ENCODE results near the gene JOSD2. TPM values are rescaled to one million over a fixed set of nuclear protein-coding genes. Genes with fewer than 3 reads are reported as not detected.

Gene JOSD2
- total RNA-seq, 4 donors from 2014 or later: 10.8 to 169 (median 36.6) TPM

DNA sequence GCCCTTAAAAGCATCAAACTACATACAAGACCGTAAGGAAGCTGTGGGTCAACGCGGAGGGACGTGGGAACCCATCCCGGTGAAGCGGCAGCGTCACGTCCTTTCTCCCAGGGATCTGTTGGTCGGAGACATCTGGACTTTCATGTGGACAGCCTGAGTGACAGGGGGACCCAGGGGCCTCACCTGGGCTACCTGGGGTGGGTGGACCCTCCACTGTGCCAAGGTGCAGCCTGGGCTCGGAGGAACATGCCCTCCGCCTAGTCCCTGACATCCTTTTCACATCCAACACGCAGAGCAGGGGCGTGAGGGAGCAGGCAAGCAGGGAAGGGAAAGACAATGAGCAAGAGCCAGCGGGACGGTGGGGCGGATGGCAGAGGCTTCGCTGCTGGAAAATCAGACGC lies 20.6 kb downstream of the JOSD2 start:
- DNase-seq: no peak
- Histone ChIP-seq H3K4me3 (no peak overlapping the region), H3K9me3 (no peaks in the 10 kb centered on the region), H3K27ac (no peak overlapping the region), H3K27me3 (peaks cover 20% of the 10 kb centered on the region), H3K36me3 (no peaks in the 10 kb centered on the region), H3K4me1 (peaks cover 0 to 4% (median 0%) of the 10 kb centered on the region in 4 donors)
- no peak for TF ChIP-seq EP300 (IDR thresholded peaks at IDR 0.05; ENCODE audit: low read depth)
- no peak for TF ChIP-seq POLR2AphosphoS5 (IDR thresholded peaks at IDR 0.05)
- TF ChIP-seq POLR2A (IDR thresholded peaks at IDR 0.05): no peak
- TF ChIP-seq, protein P1, sequence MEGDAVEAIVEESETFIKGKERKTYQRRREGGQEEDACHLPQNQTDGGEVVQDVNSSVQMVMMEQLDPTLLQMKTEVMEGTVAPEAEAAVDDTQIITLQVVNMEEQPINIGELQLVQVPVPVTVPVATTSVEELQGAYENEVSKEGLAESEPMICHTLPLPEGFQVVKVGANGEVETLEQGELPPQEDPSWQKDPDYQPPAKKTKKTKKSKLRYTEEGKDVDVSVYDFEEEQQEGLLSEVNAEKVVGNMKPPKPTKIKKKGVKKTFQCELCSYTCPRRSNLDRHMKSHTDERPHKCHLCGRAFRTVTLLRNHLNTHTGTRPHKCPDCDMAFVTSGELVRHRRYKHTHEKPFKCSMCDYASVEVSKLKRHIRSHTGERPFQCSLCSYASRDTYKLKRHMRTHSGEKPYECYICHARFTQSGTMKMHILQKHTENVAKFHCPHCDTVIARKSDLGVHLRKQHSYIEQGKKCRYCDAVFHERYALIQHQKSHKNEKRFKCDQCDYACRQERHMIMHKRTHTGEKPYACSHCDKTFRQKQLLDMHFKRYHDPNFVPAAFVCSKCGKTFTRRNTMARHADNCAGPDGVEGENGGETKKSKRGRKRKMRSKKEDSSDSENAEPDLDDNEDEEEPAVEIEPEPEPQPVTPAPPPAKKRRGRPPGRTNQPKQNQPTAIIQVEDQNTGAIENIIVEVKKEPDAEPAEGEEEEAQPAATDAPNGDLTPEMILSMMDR (IDR thresholded peaks at IDR 0.05): no peak
- in situ Hi-C loops (cut with MboI; ENCODE audit: low pct_ligation_motif_present in 1 of 4, low pct_unique_long_range_greater_than_20kb in 1 of 4, low sequenced_read_pairs in 3 of 4) (no loop called here), intact Hi-C loops (cut with DNase I; ENCODE audit: low total_unique reads) (no loop called here)
- 95 to 100% methylated on average over 6 to 18 of the region's 18 CpGs for WGBS, 2 donors (ENCODE audit: low coverage in 1 of 2)

DNA sequence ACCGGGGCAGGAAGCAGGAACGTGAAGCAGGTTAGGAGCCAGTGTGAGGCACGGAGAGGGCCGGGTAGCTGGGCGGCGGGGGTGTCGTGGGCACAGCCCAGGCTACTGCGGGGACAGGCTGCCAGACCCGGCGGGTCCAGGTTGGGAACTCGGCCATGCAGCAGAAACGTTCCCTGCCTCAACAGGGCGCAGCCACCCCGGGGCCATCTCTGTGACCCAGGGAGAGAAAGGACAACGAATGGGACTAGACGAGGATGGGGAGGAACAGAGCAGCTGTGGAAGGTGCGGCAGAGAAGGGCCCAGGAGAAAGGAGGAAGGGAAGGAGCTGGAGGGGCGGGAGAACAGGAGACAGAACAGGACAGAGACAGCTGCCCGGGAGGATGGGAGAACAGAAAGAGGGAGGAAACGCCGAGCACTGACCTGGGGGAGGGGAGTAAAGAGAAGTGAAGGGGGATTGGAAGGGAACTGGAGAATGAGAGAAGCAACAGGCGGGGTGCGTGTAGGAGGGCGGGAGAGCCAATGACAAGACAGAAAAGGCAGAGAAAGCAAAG lies 21.5 kb downstream of the JOSD2 start:
- peaks cover 20% of the 10 kb centered on the region for H3K27me3 ChIP-seq
- 55 to 68% methylated on average over 15 to 24 of the region's 24 CpGs for WGBS, 2 donors (ENCODE audit: low coverage in 1 of 2)
- TF ChIP-seq EP300 (IDR thresholded peaks at IDR 0.05; ENCODE audit: low read depth) (no peak), POLR2A (IDR thresholded peaks at IDR 0.05) (no peak), POLR2AphosphoS5 (IDR thresholded peaks at IDR 0.05) (no peak)
- TF ChIP-seq, protein P1 (IDR thresholded peaks at IDR 0.05): no peak
- in situ Hi-C loops (cut with MboI; ENCODE audit: low pct_ligation_motif_present in 1 of 4, low pct_unique_long_range_greater_than_20kb in 1 of 4, low sequenced_read_pairs in 3 of 4): no loop called here
- H3K4me3 ChIP-seq: no peak overlapping the region
- intact Hi-C loops (cut with DNase I; ENCODE audit: low total_unique reads): no loop called here
- H3K36me3 ChIP-seq: no peaks in the 10 kb centered on the region
- H3K9me3 ChIP-seq: no peaks in the 10 kb centered on the region
- peaks cover 0 to 4% (median 0%) of the 10 kb centered on the region in 4 donors for H3K4me1 ChIP-seq
- no peak for DNase-seq
- H3K27ac ChIP-seq: no peak overlapping the region

DNA sequence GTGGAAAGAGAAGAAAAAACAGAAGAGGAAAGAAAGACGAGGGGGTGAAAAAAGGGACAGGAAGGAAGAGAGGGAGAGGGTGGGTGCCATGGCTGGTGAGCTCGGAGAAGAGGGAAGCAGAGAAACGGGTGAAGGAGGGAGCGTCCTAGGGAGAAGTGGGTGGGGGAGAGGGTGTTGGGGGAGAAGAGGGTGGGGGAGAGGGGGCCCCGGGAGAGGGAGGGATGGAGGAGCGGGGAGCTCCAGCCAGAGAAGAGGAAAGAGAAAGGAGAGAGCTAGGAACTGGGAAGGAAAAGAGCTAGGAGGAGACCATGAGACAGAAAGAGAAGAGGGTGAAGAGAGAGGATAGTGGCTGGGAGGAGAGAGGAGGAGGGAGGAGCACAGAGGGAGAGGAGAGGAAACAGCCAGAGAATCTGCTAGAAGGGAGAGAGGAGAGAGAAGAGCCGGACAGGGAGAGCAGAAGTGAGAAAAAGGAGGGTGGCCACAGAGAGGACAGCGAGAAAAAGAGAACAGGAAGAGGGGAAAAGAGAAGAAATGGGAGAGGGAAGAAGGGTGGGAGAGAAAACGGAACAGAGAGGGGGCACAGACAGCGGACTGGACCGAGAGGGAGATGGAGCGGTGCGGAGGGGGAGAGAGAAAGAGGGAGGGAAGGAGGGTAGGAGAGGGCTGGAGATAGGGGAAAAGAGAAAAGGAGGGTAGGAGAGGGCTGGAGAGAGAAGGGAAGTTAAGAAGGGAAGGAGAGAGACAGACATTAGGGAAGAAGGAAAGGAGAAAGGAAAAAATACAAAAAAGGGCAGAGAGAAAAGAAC lies 22.4 kb downstream of the JOSD2 start:
- H3K27ac ChIP-seq: no peak overlapping the region
- TF ChIP-seq POLR2AphosphoS5 (IDR thresholded peaks at IDR 0.05) (no peak), POLR2A (IDR thresholded peaks at IDR 0.05) (no peak), EP300 (IDR thresholded peaks at IDR 0.05; ENCODE audit: low read depth) (no peak)
- TF ChIP-seq, protein P1 (IDR thresholded peaks at IDR 0.05): no peak
- H3K36me3 ChIP-seq: no peaks in the 10 kb centered on the region
- no peaks in the 10 kb centered on the region for H3K9me3 ChIP-seq
- H3K27me3 ChIP-seq: peaks cover 20% of the 10 kb centered on the region
- in situ Hi-C loops (cut with MboI; ENCODE audit: low pct_ligation_motif_present in 1 of 4, low pct_unique_long_range_greater_than_20kb in 1 of 4, low sequenced_read_pairs in 3 of 4) (no loop called here), intact Hi-C loops (cut with DNase I; ENCODE audit: low total_unique reads) (loop anchor here (1.0 kb wide), 1 partner anchor 28 kb away; no protein-coding TSS in a partner anchor)
- H3K4me1 ChIP-seq: peaks cover 0 to 4% (median 0%) of the 10 kb centered on the region in 4 donors
- WGBS, 2 donors (ENCODE audit: low coverage in 1 of 2): 41 to 47% methylated on average over 12 to 13 of the region's 13 CpGs
- no peak for DNase-seq
- no peak overlapping the region for H3K4me3 ChIP-seq

DNA sequence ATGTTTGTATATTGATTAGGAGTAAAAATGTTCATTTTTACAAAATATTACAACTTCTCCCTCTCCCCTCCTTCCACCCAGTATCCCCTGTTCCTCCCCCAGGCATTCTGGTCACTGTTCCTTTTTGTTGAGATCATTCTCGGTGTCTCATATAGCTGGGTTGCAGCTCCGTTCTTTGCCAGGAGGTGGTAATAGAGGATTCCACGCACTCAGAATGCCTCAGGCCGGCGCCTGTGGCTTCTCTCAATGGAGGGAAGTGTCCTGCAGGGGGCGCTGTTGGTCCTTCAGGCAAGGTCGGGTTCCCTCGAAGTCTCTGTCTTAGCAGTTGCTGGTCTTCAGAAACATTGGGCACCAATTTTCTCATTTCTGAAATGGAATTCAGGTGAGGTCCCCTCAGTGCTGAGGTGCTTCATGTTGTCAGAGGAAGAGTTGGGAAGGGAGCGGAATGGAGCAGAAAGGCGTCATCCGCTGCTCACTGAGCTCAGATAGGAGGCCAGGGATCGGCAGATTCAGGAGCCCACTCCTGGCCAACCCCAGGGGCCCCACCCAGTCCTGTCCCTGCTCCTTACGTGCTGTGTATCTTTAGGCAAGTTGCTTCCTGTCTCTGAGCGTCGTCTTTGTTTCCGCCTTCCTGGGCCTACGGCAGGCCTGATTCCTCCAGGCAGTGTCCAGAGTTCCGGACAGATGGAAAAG lies 24.0 kb downstream of the JOSD2 start:
- no peak for TF ChIP-seq EP300 (IDR thresholded peaks at IDR 0.05; ENCODE audit: low read depth)
- TF ChIP-seq, protein P1 (IDR thresholded peaks at IDR 0.05): peak in 2 of 5 experiments; percentile 33 to 38
- 88% methylated on average over 18 of the region's 18 CpGs; no CpG with 5 or more reads in 1 of the 2 donors for WGBS, 2 donors (ENCODE audit: low coverage in 1 of 2)
- Histone ChIP-seq H3K9me3 (no peaks in the 10 kb centered on the region), H3K4me1 (peaks cover 0 to under 1% (median 0%) of the 10 kb centered on the region in 4 donors), H3K36me3 (peaks cover 0 to 9% (median 4%) of the 10 kb centered on the region in 4 donors), H3K27ac (no peak overlapping the region), H3K4me3 (no peak overlapping the region), H3K27me3 (peaks cover 20% of the 10 kb centered on the region)
- DNase-seq: no peak
- in situ Hi-C loops (cut with MboI; ENCODE audit: low pct_ligation_motif_present in 1 of 4, low pct_unique_long_range_greater_than_20kb in 1 of 4, low sequenced_read_pairs in 3 of 4): no loop called here
- intact Hi-C loops (cut with DNase I; ENCODE audit: low total_unique reads): no loop called here

Measured in transverse colon (tissue), 4 donors.